ENCODE data around the gene PIK3R4.

The PIK3R4 gene

DNA sequence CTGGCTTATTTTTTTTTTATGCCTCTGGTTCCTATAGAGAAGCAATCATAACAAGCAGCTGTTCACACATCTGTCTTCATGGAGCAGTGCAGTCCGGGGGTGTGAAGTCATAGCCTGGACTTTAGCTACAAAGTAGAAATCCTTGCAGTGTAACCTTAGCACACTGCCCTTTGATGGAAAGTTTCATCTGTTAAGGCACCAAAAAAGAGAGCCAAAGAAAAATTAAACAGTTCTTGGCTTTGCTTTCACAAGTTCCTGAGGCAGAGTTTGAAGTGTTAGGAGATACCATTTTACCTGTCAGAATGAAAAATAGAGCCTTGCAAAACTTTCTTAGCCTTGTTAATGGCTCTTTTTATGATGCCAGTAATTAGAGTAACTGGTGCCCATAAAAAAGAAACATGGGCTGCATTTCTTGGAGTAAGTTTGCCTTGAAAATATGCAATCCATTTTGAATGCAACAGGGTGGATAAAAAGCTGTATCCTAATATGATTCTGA lies 84.1 kb downstream of the PIK3R4 start:
- Histone ChIP-seq H3K4me3 (ENCODE audit: low read depth in 1 of 2, low read length in 1 of 2) (no peak overlapping the region), H3K4me1 (ENCODE audit: control insufficient read depth in 1 of 2, insufficient read depth in 1 of 2, low read depth in 1 of 2, low read length in 1 of 2) (no peaks in the 10 kb centered on the region), H3K9me3 (no peaks in the 10 kb centered on the region), H3K36me3 (no peaks in the 10 kb centered on the region), H3K27ac (no peak overlapping the region), H3K27me3 (no peaks in the 10 kb centered on the region)
- TF ChIP-seq, protein P1, sequence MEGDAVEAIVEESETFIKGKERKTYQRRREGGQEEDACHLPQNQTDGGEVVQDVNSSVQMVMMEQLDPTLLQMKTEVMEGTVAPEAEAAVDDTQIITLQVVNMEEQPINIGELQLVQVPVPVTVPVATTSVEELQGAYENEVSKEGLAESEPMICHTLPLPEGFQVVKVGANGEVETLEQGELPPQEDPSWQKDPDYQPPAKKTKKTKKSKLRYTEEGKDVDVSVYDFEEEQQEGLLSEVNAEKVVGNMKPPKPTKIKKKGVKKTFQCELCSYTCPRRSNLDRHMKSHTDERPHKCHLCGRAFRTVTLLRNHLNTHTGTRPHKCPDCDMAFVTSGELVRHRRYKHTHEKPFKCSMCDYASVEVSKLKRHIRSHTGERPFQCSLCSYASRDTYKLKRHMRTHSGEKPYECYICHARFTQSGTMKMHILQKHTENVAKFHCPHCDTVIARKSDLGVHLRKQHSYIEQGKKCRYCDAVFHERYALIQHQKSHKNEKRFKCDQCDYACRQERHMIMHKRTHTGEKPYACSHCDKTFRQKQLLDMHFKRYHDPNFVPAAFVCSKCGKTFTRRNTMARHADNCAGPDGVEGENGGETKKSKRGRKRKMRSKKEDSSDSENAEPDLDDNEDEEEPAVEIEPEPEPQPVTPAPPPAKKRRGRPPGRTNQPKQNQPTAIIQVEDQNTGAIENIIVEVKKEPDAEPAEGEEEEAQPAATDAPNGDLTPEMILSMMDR (IDR thresholded peaks at IDR 0.05): no peak

DNA sequence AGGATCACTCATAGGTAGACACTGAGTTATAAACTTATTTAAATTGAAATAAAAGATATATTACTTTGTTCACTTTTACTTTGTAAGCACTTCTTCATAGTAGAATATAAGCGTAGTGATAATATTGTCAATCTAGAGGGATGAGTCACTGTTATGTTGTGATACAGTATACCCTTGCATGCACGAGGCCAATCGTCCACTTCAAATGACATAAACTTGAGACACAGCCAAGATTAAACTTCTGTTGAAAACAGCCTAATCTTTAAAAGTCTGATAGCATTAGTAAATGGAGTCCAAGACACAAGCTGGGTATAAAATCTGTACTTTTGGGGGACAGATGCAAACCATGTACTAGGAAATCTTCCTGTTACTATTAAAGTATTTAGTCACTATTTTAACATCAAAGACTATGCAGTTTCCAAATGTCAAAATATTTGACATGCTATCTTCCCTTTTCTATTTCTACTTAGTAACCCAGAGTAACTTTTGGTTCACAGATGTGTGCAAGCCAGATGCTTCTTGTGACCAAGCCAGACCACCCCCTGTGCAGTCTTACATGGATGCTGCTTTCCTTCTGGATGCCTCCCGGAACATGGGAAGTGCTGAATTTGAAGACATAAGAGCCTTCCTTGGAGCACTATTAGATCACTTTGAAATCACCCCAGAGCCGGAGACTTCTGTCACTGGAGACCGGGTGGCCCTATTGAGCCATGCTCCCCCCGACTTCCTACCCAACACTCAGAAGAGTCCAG lies 85.3 kb downstream of the PIK3R4 start:
- H3K27me3 ChIP-seq: no peaks in the 10 kb centered on the region
- no peaks in the 10 kb centered on the region for H3K9me3 ChIP-seq
- H3K4me3 ChIP-seq (ENCODE audit: low read depth in 1 of 2, low read length in 1 of 2): no peak overlapping the region
- no peak overlapping the region for H3K27ac ChIP-seq
- H3K36me3 ChIP-seq: no peaks in the 10 kb centered on the region
- H3K4me1 ChIP-seq (ENCODE audit: control insufficient read depth in 1 of 2, insufficient read depth in 1 of 2, low read depth in 1 of 2, low read length in 1 of 2): no peaks in the 10 kb centered on the region
- TF ChIP-seq, protein P1 (IDR thresholded peaks at IDR 0.05): no peak

DNA sequence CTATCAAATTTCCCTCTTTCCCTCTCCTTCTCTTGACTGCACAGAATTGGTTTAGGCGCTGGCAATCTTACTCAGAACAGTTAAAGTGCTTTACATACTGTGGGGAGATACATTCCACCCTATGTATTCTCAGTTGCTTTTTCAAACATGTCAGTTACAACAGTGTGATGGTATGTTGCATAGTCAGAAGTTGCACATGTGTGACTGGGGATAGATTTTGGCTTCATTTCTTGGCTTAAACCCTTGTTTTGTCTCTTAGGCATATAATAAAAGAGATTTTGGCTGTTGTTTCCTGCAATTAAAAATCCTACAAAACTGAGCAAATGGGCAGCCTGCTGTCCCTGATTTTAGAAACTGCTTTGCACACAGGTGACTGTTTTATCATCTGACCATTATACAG lies 86.7 kb downstream of the PIK3R4 start:
- Histone ChIP-seq H3K4me1 (ENCODE audit: control insufficient read depth in 1 of 2, insufficient read depth in 1 of 2, low read depth in 1 of 2, low read length in 1 of 2) (no peaks in the 10 kb centered on the region), H3K9me3 (no peaks in the 10 kb centered on the region)
- TF ChIP-seq, protein P1 (IDR thresholded peaks at IDR 0.05): no peak

DNA sequence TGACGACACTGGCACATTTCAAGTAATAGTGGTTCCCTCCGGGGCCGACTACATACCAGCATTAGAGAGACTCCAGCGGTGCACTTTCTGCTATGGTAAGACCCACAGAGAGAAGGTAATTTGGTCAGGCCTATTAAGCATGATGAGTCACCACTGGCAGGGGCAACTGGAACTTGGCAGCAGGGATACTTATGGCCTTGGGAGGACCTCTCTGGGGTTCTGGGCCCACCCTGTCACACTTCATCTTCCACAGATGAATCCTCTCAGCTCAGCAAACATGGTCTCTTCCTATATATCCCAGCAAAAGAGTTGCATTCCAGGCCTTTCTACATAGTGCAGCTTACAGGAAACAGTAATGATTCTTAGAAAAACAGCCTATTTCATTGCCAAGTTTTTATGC lies 88.0 kb downstream of the PIK3R4 start:
- Histone ChIP-seq H3K9me3 (no peaks in the 10 kb centered on the region), H3K36me3 (no peaks in the 10 kb centered on the region), H3K4me1 (ENCODE audit: control insufficient read depth in 1 of 2, insufficient read depth in 1 of 2, low read depth in 1 of 2, low read length in 1 of 2) (no peaks in the 10 kb centered on the region), H3K27me3 (no peaks in the 10 kb centered on the region), H3K4me3 (ENCODE audit: low read depth in 1 of 2, low read length in 1 of 2) (no peak overlapping the region), H3K27ac (no peak overlapping the region)
- TF ChIP-seq, protein P1 (IDR thresholded peaks at IDR 0.05): no peak

More for the DNA sequence above, 86.7 kb downstream of the PIK3R4 start:
- H3K4me3 ChIP-seq (ENCODE audit: low read depth in 1 of 2, low read length in 1 of 2): no peak overlapping the region
- H3K27me3 ChIP-seq: no peaks in the 10 kb centered on the region
- no peak overlapping the region for H3K27ac ChIP-seq
- no peaks in the 10 kb centered on the region for H3K36me3 ChIP-seq

DNA sequence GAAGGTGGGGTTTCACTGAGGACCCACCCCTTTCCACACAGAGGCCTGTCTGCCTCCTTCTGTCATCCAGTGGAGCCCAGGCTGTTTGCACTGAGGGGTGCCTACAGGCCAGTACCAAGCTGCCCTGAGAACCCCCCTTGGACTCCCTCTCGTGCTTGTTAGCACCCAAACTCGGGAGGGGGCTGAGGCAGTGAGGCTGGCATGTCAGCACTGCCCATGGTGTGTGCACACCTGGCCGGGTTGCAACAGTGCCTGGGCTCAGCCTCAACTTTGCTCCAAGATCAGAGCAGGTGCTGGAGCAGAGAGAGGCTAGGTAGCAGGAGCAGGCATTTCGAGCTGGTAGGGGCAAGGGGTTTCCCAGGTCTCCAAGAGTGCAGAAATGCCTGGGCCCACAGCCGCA lies 90.0 kb downstream of the PIK3R4 start:
- H3K27ac ChIP-seq: no peak overlapping the region
- TF ChIP-seq, protein P1 (IDR thresholded peaks at IDR 0.05): no peak

More for the DNA sequence above, 90.0 kb downstream of the PIK3R4 start:
- Histone ChIP-seq H3K36me3 (no peaks in the 10 kb centered on the region), H3K9me3 (no peaks in the 10 kb centered on the region), H3K4me1 (ENCODE audit: control insufficient read depth in 1 of 2, insufficient read depth in 1 of 2, low read depth in 1 of 2, low read length in 1 of 2) (no peaks in the 10 kb centered on the region), H3K4me3 (ENCODE audit: low read depth in 1 of 2, low read length in 1 of 2) (no peak overlapping the region), H3K27me3 (no peaks in the 10 kb centered on the region)

Measured in neutrophil (primary cell).